Fibroblast of skin of scalp (primary cell): ENCODE measurements around the gene TBKBP1.

ENCODE experiments used
- DNase-seq: peaks from one replicate; pipeline ENCODE4 v3.0.0-alpha.2; 2013

Gene TBKBP1

DNA sequence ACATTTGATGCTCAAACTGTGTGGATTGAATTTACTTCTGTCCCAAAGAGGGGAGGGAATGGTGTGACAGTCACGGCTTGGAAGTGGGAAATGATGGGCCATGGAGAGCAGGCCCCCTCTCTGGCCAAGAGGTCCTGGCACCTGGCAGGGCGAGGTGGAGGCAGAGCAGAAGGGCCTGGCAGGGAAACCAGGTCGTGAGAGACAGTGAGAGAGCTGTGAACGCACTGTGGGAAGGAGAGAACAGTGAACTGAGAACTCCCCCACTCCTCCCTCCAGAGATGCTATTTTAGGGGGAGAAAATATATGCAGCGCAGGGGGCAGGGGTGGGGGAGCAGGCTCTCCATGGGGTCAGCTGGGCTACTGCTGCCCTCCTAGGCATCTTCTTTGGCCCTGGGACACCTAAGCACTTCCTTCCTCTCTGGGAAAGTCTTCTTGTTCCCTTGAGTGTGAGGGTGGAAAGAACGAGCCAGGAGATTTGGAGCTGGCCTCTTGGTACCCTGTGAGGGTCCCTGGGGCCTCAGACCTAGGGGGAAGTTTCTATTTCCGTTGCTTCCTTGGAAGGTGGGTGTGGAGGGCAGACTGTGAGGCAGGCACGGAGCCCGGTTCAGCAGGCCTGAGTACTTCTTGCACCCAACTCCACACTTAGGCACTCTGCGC, 21.8 kb downstream of the TBKBP1 start:
- no peak for DNase-seq

DNA sequence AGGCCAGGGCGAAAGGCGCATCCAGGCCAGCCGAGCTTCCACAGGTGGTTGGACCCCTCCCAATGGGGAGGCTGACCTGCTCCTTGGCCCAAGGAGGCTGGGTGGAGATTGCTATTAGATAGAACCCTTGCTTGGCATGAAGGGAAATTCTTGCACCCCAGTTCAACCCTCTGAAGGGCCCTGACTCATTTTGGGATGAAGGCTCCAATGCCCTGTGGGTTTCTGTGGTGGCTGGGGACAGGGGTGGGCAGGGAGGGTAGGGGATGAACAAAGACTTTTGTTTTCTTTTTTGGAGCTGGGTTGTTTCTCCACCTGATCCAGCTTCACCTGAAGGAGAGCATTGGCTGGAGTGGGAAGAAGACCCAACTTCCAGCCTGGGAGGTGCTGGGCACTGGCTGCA, 22.4 kb downstream of the TBKBP1 start:
- no peak for DNase-seq

DNA sequence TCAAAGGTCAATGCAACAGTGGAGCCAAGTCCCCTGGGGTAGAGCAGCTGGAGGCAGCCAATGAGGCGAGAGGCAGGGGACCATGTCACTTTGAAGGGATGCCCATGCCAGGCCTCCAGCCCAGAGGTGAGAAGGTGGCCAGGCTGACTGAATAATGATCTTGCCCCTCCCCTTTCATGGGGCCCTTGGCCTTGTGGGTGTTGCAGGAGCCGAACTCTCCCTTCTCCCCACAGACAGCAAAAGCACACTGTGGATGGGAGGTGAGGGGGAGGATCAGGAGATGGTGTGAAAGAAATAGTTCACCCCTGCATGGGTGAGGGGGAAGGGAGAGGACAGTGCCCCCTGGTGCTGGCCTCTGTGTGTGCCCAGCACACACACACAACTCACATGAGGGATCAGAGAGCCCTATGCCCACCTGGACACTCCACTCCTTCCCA, 23.3 kb downstream of the TBKBP1 start:
- no peak for DNase-seq

DNA sequence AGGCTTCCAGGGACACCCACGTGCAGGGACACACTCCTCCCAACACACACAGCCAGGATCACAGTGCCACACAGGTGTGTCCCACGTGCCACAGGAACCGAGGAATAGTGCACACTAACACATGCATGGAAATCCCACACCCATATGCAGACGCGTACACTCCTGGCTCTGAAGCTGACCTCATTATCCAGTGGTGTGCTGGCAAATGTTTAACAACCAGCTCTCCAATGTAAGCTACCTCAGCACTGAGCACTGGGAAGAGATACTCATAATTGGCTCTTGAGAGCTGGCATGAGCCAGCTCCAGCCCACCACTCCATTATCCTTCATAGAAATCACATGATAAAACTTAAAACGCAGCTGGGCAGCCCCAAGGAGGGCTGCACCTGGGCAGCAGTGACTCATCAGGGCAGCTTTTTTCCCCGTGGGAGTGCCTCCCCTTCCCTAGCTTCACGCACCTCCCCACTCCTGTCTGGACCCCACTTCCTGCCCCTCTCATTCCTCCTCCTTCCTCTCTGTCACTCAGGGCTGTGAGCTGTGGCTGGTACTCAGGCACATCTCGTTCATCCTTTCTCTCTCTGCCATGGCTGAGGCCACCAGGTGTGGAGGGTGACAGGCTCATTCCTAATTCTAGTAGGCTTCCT, 24.1 kb downstream of the TBKBP1 start:
- DNase-seq: no peak

DNA sequence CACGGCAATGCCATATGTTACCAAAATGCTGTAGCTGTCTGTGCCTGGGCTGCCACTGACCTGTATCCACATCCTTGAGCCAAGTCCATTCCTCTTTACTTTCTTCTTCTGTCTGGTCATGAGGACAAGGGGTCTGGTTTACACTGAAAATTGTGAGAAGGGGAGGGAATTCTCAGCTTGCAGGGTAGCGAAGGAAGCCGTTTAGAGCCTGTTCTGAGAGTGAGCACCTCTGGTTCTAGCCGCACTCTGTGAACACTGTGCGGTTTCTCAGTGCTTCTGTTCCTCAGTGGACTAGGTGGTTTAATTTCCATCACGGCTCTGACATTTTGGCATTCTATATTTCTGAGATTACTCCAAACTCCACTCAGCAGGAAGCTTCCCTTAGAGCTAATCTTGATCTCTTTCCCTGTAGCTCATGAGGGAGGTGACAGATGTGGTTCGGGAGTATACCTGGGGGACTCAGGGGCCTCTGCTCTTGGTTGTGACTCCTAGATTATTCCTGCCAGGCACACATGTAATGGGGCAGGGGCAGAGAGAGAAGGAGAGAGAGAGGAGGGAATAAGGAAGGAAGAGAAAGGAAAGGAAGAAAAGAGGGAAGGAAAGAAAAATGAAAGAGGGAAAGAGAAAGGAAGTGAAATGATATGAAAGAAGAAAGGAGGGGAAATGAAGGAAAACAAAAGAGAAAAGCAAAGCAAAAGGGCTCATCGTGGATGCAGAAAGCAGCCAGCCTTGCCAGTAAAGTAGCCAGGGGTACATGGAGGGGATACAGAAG, 24.9 kb downstream of the TBKBP1 start:
- no peak for DNase-seq

DNA sequence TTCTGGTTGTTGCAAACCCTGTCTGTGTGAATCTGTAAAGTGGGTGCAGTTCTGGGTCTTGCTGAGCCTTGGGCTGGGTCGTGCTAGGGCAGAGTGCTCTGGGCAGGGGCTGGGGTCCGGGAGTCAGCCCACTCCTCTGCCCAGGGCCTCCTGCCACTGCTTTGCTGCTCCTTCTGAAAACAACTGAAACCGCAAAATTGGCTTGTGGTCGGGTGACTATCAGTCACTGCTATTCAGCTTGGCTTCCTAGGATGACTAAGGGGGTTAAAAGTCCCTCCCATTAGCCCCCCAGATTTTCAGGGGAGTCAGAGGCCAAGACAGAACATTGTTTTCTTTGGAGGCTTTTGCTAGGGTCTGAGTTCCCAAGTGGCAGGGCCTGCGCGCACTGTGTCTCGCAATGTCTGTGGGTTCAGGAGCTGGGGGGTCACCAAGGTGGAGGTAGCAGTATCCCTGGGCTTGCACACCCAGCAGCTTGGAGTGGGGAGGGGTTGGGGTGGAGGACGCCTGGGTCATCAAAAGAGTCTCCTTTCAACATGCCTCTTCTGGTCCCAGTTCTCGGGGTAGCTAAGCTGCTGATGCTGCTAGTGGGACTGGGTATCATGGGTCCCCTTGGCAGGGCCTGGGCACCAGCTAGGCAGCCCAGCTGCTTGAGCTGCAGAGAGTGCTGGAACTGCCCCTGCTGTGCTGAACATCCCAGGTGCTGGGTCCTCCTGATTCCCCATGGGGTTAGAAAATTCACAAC, 25.6 kb downstream of the TBKBP1 start:
- DNase-seq: peak; percentile 85

DNA sequence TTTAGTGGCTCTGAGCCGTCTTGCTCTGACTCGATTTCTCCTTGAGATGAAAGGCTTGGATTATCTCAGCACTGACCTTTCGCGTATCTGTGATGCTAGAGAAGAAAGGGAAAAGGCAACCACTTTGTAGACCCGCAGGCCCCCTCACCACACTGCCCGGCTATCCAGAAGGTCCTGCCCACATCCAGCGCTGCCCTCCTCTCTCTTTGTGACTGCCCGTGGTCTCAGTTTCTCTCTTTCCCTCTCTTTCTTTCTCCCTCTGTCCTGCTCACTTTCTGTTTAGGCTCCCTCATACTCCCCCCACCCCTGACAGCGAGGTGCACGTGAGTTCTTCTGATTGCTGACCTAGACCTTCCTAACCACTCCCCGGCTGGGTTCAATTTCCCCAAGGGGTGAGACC, 26.2 kb downstream of the TBKBP1 start:
- no peak for DNase-seq

DNA sequence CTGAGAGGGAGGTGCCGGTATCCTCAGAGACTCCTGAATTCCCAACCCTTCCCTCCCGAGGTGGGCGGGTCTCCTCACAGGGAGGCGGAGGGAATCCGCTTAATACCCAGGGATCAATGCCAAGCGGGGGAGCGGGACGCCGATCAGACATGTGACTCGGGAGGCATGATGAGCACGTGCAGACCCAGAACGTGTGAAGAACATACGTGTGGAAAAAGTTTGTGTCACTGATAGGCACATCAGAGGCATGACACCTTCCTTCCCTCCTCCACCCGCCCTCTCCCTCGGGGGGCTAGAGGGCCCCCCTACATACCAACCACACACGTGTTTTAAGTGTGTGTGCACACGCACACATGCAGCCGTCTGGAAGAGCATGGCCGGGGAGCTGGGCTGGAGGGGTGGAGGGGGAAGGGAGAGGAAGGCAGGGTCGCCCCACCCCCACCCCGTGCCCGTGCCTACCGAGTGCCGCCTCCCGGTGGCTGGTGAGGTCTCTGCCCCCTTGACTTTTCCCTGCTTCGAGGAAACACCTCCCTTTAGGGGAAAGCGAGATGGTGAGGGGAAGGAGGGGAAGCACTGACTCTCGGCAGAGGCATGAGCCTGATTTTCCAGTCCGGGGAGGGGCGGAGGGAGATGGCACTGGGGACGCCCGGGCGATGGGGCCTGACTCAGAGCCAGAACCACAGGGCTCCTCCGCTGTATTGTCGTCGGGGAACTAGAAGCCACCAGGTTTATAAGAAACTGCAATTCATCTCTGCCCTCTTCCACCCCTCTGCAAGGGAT, 27.0 kb downstream of the TBKBP1 start:
- DNase-seq: peak; percentile 64

DNA sequence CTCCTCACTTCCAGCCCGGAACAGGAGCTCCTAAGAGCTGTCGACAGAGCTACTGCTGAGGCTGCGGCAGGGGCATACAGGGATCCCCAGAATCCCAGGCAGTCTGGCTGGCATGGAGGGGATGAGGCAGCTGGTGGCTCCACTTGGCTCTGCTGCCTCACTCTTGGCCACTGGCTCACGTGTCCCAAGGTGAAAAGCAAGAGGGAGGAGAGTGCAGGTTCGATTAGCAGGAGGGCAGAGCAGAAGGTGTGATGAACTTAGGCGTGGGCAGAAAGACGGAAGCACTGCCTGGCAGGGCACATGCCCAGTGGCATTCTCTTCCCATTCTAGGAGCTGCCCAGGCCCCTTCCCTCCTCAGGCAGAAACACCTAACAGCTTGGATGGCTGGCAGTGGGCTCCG, 27.8 kb downstream of the TBKBP1 start:
- no peak for DNase-seq

DNA sequence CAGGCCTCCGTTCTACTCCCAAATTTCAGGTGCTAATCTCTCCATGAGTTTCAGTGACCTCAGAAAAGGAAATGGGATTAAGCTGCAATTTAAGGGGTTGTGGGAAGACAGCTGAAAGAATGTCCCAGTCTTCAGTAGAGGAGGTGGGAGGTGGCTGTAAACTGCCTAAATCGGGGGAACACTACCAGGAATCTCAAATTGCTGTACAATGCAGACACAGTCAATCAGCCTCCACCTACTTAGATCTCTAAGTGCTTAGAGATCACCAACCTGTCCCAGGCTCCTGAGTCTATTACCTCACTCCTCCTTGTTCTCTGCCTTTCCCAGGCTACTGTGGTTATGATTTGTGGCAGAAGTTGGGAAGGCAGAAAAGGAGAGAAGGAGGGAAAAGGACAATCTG, 30.7 kb downstream of the TBKBP1 start:
- DNase-seq: no peak

DNA sequence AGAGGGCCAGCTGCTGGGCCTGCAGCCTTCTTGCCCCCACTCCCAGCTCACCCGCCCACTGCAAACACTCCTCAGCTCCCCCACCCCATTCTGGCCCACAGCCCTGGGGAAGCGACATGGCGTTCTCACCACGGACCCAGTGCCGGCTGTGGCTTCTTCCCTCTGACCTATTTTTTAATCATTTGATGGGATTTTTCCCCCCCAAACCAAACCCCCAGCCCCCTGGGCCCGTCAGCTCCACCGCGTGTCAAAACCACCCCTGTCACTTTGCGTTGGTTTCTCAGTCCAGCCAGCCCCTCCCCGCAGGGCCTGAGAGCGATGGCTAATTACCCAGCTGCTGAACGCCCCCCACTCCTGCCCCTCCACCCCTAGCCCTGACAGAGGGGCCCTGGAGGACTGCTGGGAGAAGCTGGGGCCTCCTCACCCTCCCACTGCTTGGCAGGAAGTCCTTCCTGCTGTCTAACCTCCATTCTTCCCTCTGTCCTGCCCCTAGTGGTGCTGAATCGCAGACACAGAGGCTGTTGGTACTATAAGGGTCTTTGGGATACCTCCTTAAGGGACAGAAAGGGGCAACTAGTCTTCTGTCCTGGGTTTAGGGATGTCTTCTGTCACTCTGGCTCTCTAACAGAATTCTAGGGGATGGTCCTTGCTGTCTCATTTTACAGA, 31.6 kb downstream of the TBKBP1 start:
- no peak for DNase-seq

DNA sequence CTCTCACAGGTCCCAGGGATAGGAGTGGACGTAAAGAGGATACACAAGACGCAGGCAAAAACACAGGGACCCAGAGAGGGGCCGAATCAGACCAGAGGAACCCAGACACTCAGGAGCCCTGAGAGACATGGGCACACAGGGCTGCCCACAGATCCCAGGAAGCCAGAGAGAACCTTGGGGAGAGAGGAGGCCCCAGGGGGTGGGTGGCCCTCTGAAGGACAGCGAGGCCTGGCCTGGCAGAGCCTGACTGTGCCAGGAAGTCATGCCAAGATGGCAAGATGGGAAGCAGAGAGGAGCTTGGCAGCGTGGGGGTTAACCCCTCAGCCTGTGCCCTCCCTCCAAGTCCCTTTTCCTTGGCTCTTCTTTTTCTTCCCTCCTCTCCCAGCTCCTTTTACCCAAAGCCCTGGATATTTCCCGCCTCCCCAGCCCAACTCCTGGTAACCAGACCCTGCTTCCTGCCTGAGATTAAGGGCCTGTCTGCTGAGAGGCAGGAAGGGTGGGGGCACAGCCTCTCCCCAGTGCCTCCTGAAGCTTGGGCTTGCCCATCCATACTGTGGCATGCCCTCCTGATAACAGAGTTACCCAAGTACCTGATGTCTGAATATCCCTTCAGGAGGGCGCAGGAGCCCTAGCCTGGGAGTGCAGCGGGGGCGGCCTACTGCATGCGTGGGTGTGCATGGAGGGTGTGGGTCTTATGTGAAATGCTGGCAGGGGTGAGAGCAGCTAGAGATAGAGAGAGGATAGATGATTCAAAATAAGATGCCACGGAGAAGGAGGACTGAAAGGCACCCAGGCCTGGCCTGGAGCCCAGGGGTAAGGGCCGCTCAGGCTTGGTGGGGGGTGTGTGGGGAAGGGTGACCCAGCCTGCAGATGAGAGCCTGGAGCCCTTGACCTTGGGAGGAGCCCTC, 33.1 kb downstream of the TBKBP1 start:
- no peak for DNase-seq

DNA sequence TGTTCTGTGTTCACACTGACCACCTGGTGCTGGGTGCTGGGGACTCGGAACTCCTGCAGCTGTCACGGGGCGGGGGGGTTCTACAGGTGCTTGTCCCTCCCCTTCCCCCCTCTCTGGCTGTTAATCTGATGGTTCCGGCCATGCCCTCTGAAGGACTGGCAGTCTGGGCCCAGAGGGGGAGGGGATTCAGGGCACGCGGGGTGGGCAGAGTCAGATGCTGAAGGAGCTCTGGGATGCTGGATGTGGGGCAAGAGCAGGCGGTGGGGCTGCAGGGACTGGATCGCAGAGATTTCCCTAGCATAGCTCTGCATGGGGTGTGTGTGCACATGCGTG, 33.7 kb downstream of the TBKBP1 start:
- no peak for DNase-seq

DNA sequence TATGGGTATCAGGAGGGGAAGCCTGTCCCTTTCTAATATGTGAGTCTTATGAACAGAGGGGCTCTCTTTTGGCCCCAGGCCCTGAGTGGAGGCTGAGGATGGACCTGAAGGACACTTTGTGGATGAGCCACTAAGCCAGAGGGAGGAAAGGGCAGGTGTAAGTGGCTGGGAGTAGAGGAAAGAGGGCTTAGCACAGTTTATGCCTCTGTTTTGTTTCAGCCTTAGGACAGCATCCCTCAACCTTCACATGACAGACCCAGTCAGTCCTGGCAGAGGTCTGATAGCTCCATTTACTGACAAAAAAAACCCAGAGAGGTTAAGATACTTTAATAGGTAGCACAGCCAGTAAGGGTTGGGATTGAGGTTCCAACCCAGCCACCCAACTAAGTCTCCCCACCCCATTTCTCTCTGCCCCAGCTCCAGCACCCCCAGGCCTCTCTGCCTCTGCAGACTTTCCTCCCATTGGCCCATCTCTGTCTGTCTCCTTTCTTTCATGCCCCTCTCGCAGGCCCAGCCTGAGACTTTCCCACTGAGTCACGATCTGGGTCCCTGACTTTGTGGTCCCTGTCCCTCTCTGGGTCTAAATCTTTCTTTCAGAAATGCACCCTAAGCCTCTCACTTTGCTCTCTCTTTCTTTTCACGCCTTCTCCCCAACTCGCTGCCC, 34.4 kb downstream of the TBKBP1 start:
- no peak for DNase-seq

DNA sequence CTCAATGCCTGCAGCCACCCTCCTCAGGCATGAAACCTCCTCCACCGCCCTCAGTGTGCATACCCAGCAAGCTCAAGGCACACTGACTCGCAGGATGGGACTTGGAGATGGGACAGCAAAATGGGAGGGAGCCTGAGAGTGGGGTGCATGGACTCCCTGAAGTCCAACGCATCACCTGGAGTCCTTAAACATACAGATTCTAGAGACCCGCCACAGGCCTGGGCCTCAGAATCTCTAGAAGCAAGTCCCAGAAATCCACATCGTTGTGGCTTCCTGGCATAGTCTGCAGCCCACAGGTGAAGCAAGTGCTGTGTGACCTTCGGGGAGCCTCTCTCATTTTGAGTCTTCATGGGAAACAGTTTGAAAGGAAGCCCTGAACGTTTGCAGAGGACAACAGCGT, 35.5 kb downstream of the TBKBP1 start:
- no peak for DNase-seq

DNA sequence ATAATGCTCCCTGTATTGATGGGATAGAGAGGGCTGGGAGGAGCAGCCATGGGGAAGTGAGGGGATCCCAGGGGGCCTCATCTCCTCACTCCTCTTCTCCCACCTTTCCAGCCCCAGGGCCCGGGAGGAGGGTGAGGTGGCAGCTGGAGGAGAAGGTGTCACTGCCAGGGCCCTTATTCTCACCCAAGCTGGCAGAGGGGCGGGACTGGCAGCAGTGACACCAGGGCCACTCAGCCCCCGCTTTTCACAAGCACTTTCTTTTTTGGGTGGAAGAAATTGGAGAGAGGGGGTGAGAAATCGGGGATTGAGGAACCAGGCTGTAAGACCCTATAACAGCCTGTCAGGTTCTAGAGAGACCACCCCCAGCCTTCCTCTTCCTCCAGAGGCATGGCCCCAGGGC, 36.7 kb downstream of the TBKBP1 start:
- DNase-seq: no peak

DNA sequence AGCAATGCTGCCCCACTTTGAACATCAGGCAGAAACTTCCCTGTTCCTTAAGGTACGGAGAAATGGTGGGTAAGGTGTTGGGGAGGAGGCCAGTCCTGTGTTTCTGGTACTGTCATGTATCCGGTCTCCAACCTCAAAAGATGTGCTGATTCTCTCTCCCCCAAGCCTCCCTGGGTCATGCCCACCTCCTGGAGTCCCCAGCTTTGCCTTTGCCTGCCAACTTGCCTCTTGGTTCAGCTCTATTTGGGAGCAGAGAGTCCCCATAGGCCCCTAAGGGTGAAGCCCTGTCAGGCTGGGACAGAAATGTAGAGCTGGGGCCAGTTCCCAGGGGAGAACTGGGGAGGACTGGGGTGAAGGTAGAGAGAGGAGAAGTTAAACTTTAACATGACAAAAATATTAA, 37.4 kb downstream of the TBKBP1 start:
- DNase-seq: no peak

DNA sequence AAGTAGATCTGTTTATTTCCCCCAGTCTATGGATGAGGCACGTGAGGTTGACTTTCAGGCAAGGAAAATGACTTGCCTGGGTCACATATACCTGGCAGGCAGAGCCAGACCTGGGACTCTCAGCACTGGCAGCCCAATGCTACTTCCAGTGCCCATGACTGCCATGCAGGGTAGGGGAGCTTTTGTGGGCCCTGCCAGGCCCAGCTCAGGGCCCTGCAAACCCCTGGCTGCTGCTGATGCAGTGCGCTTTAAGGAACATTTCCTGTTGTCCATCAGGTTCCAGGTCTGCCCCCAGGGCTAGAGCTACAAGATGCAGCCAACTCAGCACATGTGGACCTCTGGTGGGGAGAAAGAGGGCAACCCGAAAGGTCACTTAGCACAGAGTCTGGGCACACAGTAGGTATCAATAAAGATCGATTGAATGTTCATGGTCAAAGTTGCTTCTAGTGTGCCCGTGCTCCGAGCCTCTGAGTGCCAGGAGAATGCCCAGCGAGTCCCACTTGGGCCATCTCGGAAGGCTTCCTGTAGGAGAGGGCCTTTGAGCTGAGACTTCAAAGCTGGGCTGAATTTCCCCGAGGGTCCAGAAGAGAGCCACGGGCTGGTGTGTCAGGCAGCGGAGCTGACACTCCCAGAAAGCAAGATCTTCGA, 38.6 kb downstream of the TBKBP1 start:
- no peak for DNase-seq

DNA sequence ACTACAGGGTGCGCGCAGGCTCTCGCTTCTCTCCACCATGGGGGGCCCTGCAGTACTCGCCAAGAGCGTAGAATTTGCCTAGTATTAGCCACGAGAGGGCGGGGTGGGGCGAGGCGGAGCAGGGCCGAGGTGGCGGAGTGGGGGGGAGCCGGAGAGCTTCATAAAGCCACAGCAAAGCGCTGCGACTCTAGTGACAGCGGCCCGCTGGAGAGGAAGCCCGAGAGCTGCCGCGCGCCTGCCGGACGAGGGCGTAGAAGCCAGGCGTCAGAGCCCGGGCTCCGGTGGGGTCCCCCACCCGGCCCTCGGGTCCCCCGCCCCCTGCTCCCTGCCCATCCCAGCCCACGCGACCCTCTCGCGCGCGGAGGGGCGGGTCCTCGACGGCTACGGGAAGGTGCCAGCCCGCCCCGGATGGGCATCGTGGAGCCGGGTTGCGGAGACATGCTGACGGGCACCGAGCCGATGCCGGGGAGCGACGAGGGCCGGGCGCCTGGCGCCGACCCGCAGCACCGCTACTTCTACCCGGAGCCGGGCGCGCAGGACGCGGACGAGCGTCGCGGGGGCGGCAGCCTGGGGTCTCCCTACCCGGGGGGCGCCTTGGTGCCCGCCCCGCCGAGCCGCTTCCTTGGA, 39.2 kb downstream of the TBKBP1 start, which contains the start of gene TBX21:
Gene TBX21 (plus strand): TSS at position 190 of the 627 bp plus-strand sequence. CDS start 219 bp downstream, at position 409.
- DNase-seq: peak; percentile 60
